Activated T-helper 1 cell treated with anti-CD3 and anti-CD28 coated beads, Interleukin-12 subunit alpha, Interleukin-12 subunit beta, Interleukin-2, Interleukin-4 antibody, amounts not matched to agents 30 ng/mL and 10 ng/mL and 1 ng/mL, durations not matched to agents 14 hours and 24 hours and 36 hours (primary cell): ENCODE data around the gene SLITRK1. TPM values are rescaled to one million over a fixed set of nuclear protein-coding genes. Genes with fewer than 3 reads are reported as not detected.

Experiments
- DNase-seq: peaks from one replicate; pipeline ENCODE4 v3.0.0; 2021; ENCODE audit warnings: low spot score
- H3K27ac Mint-ChIP-seq: one replicate; pipeline ENCODE4 v1.8.0; 2021; ENCODE audit warnings: mild to moderate bottlenecking, mixed read lengths
- H3K27me3 Mint-ChIP-seq: one replicate; pipeline ENCODE4 v1.8.0; 2022; ENCODE audit warnings: mild to moderate bottlenecking, moderate library complexity, mixed read lengths; ENCODE audit not compliant: insufficient read depth
- H3K36me3 Mint-ChIP-seq: one replicate; pipeline ENCODE4 v1.8.0; 2021; ENCODE audit warnings: low read depth, mixed read lengths
- H3K4me1 Mint-ChIP-seq: one replicate; pipeline ENCODE4 v1.8.0; 2021; ENCODE audit warnings: low read depth, mixed read lengths
- H3K4me3 Mint-ChIP-seq: one replicate; pipeline ENCODE4 v1.8.0; 2021; ENCODE audit warnings: mild to moderate bottlenecking, moderate library complexity, mixed read lengths
- H3K9me3 Mint-ChIP-seq: one replicate; pipeline ENCODE4 v1.8.0; 2021; ENCODE audit warnings: mixed read lengths
- intact Hi-C: fragments of 100-400 bp; cut with micrococcal nuclease; formaldehyde crosslinking; loops from one replicate; pipeline ENCODE4 v1.15.1; 2024
- total RNA-seq: library from RNA; stranded (reverse); gene quantifications from 2 replicates; pipeline ENCODE4 v1.2.3, GENCODE V29; 2022

SLITRK1 gene
- total RNA-seq, 1 donor from 2014 or later: not detected

DNA sequence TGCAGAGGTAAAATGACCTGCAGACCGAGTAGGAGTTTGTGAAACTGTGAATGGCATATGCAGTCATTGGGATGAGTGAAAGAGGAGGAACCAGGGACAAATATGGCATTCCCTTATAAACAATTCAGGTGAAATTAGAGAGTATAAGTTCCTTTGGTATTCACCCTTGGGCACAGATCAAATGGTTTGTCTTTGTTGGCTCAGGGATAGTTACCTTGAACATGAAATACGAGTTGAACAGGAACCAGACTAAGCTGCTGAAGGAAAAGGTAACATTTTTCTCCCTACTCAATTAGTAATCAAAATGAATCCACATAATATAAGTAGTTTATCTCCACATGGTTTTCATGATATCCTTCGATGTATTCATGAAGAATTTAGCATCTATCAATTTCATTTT lies 50.5 kb downstream of the SLITRK1 start:
- Mint-ChIP-seq H3K27me3 (no peaks in the 10 kb centered on the region), H3K4me1 (no peaks in the 10 kb centered on the region), H3K36me3 (no peaks in the 10 kb centered on the region), H3K4me3 (no peak overlapping the region), H3K9me3 (peaks cover 2% of the 10 kb centered on the region), H3K27ac (no peak overlapping the region)
- intact Hi-C loops: no loop called here
- DNase-seq: no peak

DNA sequence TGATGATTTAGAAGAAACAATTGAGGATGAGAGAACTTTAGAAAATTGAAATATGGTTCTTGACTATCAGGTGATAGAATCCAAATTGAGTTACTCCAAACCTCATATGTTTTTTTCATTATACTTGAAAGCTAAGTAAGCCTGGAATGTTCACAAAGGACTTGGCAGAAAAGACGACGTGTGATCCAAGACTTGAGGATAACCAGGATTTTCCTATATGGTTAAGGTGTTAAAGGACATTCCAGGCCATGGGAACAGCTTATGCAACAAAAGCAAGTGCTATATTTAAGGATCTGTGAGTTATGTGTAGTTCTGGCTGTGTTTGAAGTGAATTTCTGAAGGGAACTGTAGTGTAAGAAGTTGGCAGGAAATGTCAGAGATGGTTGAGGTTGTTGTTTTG lies 52.5 kb downstream of the SLITRK1 start:
- intact Hi-C loops: no loop called here
- no peaks in the 10 kb centered on the region for H3K4me1 Mint-ChIP-seq
- no peak overlapping the region for H3K27ac Mint-ChIP-seq
- H3K27me3 Mint-ChIP-seq: no peaks in the 10 kb centered on the region
- DNase-seq: no peak
- no peaks in the 10 kb centered on the region for H3K9me3 Mint-ChIP-seq
- H3K36me3 Mint-ChIP-seq: no peaks in the 10 kb centered on the region
- no peak overlapping the region for H3K4me3 Mint-ChIP-seq

- no peak for DNase-seq
- Mint-ChIP-seq H3K27ac (no peak overlapping the region), H3K36me3 (no peaks in the 10 kb centered on the region), H3K4me3 (no peak overlapping the region), H3K27me3 (no peaks in the 10 kb centered on the region), H3K4me1 (no peaks in the 10 kb centered on the region), H3K9me3 (no peaks in the 10 kb centered on the region)
- intact Hi-C loops: no loop called here
Measured at GRCh38 chr13:83827338-83827737, 54.9 kb downstream of the SLITRK1 start.
